Tibial artery (tissue), 4 donors: ENCODE measurements around the gene TMTC2.

ENCODE experiments used
- DNase-seq, 2 donors: peaks; one replicate each; pipeline ENCODE4 v3.0.0-alpha.2; 2019
- H3K27ac ChIP-seq, 2 donors: fragments of 200-600 bp; sonication (generic) in 1 of 2; 1 replicate in 1 of 2; 2 replicates in 1 of 2; pipeline ENCODE4 v1.5.1; 2018 to 2019; ENCODE audit warnings: mild to moderate bottlenecking in 1 of 2
- H3K27me3 ChIP-seq, 2 donors: fragments of 200-600 bp; sonication (generic) in 1 of 2; one replicate each; pipeline versions ENCODE4 v1.5.1 to v1.6.0; 2016 to 2019
- H3K36me3 ChIP-seq, 3 donors: fragments of 200-600 bp; sonication (generic) in 2 of 3; one replicate each; pipeline ENCODE4 v1.5.1; 2016 to 2019; ENCODE audit warnings: mild to moderate bottlenecking in 2 of 3
- H3K4me1 ChIP-seq, 4 donors: fragments of 200-600 bp; sonication (generic) in 2 of 4; 1 replicate in 3 of 4; 2 replicates in 1 of 4; pipeline ENCODE4 v1.5.1; 2016 to 2019
- H3K4me3 ChIP-seq, 2 donors: fragments of 200-600 bp; sonication (generic) in 1 of 2; 1 replicate in 1 of 2; 2 replicates in 1 of 2; pipeline ENCODE4 v1.5.1; 2018 to 2019; ENCODE audit warnings: mild to moderate bottlenecking in 2 of 2
- H3K9me3 ChIP-seq, 3 donors: fragments of 200-600 bp; sonication (generic) in 1 of 3; one replicate each; pipeline ENCODE4 v1.5.1; 2016 to 2019
- CTCF ChIP-seq, 2 experiments: fragments of 200-600 bp in 1 of 2; fragments of 450-650 bp in 1 of 2; IDR thresholded peaks; one replicate each; pipeline ENCODE4 v1.5.1; 2017 to 2019; ENCODE audit warnings: antibody characterized with exemption in 2 of 2, mild to moderate bottlenecking in 1 of 2, moderate library complexity in 1 of 2
- intact Hi-C: fragments of 100-400 bp; cut with DNase I; formaldehyde crosslinking; loops from one replicate; pipeline ENCODE4 v1.15.0; 2023; ENCODE audit warnings: low total_unique reads

Gene TMTC2

DNA sequence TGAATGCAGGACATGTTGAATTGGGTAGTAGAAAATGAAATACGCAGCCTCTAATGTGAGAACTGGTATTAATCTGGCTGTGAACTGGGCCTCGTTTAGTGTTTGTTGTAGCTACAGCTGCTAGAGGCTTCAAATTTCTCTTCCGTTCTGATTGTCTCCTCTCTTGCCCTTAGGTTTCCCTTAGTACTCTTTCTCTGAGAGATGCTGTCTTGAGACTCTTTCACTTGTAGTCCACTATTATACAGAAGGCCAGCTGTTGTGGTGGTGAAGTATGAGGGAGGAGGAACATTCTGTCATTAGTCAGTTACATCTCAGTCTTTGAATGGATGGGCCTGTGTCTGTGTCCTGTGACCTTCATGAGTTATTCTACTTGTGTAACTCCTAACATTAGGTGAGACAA is 322.0 kb downstream of the TMTC2 start:
- TF ChIP-seq CTCF (IDR thresholded peaks at IDR 0.05): no peak
- Histone ChIP-seq H3K36me3 (no peaks in the 10 kb centered on the region), H3K4me3 (no peak overlapping the region), H3K27me3 (no peaks in the 10 kb centered on the region), H3K27ac (no peak overlapping the region), H3K4me1 (no peaks in the 10 kb centered on the region), H3K9me3 (no peaks in the 10 kb centered on the region)
- no peak for DNase-seq
- intact Hi-C loops: no loop called here

GRCh38 chr12:83010169-83010804 is 323.6 kb downstream of the TMTC2 start:
- H3K9me3 ChIP-seq: no peaks in the 10 kb centered on the region
- H3K36me3 ChIP-seq: no peaks in the 10 kb centered on the region

GRCh38 chr12:83015390-83016217 is 328.9 kb downstream of the TMTC2 start:
- H3K9me3 ChIP-seq: no peaks in the 10 kb centered on the region
- no peaks in the 10 kb centered on the region for H3K36me3 ChIP-seq
- no peak for DNase-seq
- TF ChIP-seq CTCF (IDR thresholded peaks at IDR 0.05): no peak
- H3K4me3 ChIP-seq: no peak overlapping the region
- intact Hi-C loops: no loop called here
- H3K27me3 ChIP-seq: no peaks in the 10 kb centered on the region
- no peak overlapping the region for H3K27ac ChIP-seq
- no peaks in the 10 kb centered on the region for H3K4me1 ChIP-seq

More at GRCh38 chr12:83010169-83010804, 323.6 kb downstream of the TMTC2 start:
- no peak for TF ChIP-seq CTCF (IDR thresholded peaks at IDR 0.05)
- no peak overlapping the region for H3K4me3 ChIP-seq
- H3K27me3 ChIP-seq: no peaks in the 10 kb centered on the region
- no peak overlapping the region for H3K27ac ChIP-seq
- H3K4me1 ChIP-seq: no peaks in the 10 kb centered on the region
- intact Hi-C loops: no loop called here
- no peak for DNase-seq

GRCh38 chr12:83016218-83016835 is 329.6 kb downstream of the TMTC2 start:
- no peak for DNase-seq

DNA sequence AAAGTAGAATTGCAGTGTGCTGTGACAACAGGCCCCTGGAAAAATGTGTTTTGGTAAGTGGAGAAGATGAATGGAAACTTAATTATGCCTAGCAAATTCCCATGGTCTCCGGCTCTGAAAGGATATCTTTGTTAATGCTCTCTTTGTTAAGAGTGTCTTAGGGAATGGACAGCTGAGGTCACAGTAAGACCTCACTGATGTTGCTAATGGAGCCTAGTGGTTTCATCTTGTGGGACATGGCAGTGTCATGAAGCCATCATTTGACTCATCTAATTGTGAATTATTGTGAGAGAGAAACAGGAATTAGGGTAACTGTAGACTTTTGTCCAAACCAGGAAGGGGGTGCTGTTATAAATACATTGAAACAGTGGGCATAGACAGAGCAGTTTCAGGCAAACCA is 330.3 kb downstream of the TMTC2 start:
- Histone ChIP-seq H3K4me1 (no peaks in the 10 kb centered on the region), H3K27me3 (no peaks in the 10 kb centered on the region), H3K36me3 (no peaks in the 10 kb centered on the region), H3K9me3 (no peaks in the 10 kb centered on the region), H3K4me3 (no peak overlapping the region), H3K27ac (no peak overlapping the region)
- TF ChIP-seq CTCF (IDR thresholded peaks at IDR 0.05): no peak
- intact Hi-C loops: no loop called here
- DNase-seq: no peak

More at GRCh38 chr12:83016218-83016835, 329.6 kb downstream of the TMTC2 start:
- Histone ChIP-seq H3K9me3 (no peaks in the 10 kb centered on the region), H3K4me1 (no peaks in the 10 kb centered on the region), H3K36me3 (no peaks in the 10 kb centered on the region), H3K4me3 (no peak overlapping the region), H3K27me3 (no peaks in the 10 kb centered on the region), H3K27ac (no peak overlapping the region)
- TF ChIP-seq CTCF (IDR thresholded peaks at IDR 0.05): no peak
- intact Hi-C loops: no loop called here
